Peyer's patch (tissue), 4 donors: ENCODE data around the gene RASA3.

Experiments
- POLR2A ChIP-seq, 2 donors: fragments of 450-650 bp; IDR thresholded peaks; one replicate each; pipeline ENCODE4 v1.5.1; 2017; ENCODE audit warnings: antibody characterized with exemption in 2 of 2, mild to moderate bottlenecking in 2 of 2, moderate library complexity in 2 of 2
- TF ChIP-seq, protein P1 (sequence below), 6 experiments: fragments of 450-650 bp in 4 of 6; fragments of 200-600 bp in 2 of 6; sonication (generic) in 1 of 6; IDR thresholded peaks; one replicate each; pipeline ENCODE4 v1.5.1; 2017 to 2019; ENCODE audit warnings: antibody characterized with exemption in 6 of 6, mild to moderate bottlenecking in 3 of 6, moderate library complexity in 1 of 6

DNA sequence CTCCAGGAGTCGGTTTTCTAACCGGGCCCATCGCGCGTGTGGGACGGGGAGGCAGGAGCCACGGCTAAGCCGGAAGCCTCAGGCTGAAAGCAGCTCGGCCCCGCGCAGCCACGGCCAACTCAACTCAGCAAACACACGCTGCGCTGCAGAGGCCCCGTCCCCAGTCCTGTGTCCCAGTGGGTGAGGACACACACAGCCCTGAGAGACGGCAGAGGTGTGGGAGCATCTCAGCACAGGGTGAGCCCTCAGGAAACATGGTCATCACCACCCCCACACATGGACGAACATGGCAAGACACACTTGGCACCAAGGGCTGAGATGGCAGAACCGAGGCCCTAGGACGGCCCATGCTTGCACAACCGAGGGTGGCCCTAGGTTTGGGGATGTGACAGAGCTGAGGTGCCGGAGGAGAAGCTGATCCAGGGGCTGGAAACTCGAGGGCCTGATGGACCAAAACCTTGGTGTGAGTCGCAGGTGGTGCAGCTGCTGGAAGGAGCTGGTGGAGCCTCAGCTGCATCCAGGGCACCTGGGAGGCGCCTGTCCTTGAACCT is 129.6 kb downstream of the RASA3 start:
- TF ChIP-seq, protein P1, sequence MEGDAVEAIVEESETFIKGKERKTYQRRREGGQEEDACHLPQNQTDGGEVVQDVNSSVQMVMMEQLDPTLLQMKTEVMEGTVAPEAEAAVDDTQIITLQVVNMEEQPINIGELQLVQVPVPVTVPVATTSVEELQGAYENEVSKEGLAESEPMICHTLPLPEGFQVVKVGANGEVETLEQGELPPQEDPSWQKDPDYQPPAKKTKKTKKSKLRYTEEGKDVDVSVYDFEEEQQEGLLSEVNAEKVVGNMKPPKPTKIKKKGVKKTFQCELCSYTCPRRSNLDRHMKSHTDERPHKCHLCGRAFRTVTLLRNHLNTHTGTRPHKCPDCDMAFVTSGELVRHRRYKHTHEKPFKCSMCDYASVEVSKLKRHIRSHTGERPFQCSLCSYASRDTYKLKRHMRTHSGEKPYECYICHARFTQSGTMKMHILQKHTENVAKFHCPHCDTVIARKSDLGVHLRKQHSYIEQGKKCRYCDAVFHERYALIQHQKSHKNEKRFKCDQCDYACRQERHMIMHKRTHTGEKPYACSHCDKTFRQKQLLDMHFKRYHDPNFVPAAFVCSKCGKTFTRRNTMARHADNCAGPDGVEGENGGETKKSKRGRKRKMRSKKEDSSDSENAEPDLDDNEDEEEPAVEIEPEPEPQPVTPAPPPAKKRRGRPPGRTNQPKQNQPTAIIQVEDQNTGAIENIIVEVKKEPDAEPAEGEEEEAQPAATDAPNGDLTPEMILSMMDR (IDR thresholded peaks at IDR 0.05): no peak
- no peak for TF ChIP-seq POLR2A (IDR thresholded peaks at IDR 0.05)
